NCI-H2081 treated with DMSO at 0.1 percent for 48 hours (cell line): Measurements from ENCODE around the gene ZGLP1.
"Not testable (repeated sequence)": the region's sequence is repeated elsewhere in the genome, so short reads cannot be mapped to it uniquely, and the experiment has no call there.

Experiments
- DNase-seq: peaks from one replicate; lab custom pipeline; 2025; lab: John Stamatoyannopoulos, UW

The ZGLP1 gene

DNA sequence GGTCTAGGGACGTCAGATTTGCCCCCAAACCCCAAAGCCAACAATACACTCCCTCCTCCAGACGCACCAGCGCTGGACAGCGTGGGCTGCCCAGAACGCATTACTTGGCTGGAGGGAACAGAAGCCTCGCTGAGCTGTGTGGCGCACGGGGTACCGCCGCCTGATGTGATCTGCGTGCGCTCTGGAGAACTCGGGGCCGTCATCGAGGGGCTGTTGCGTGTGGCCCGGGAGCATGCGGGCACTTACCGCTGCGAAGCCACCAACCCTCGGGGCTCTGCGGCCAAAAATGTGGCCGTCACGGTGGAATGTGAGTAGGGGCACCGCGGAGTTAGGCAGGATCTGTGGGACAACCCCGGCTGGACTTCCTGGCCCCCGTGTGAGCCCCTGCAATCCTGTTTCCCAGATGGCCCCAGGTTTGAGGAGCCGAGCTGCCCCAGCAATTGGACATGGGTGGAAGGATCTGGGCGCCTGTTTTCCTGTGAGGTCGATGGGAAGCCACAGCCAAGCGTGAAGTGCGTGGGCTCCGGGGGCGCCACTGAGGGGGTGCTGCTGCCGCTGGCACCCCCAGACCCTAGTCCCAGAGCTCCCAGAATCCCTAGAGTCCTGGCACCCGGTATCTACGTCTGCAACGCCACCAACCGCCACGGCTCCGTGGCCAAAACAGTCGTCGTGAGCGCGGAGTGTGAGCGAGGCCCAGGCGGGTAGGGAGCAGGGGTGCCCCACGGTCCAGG, 15.8 kb downstream of the ZGLP1 start:
- DNase-seq: no peak

DNA sequence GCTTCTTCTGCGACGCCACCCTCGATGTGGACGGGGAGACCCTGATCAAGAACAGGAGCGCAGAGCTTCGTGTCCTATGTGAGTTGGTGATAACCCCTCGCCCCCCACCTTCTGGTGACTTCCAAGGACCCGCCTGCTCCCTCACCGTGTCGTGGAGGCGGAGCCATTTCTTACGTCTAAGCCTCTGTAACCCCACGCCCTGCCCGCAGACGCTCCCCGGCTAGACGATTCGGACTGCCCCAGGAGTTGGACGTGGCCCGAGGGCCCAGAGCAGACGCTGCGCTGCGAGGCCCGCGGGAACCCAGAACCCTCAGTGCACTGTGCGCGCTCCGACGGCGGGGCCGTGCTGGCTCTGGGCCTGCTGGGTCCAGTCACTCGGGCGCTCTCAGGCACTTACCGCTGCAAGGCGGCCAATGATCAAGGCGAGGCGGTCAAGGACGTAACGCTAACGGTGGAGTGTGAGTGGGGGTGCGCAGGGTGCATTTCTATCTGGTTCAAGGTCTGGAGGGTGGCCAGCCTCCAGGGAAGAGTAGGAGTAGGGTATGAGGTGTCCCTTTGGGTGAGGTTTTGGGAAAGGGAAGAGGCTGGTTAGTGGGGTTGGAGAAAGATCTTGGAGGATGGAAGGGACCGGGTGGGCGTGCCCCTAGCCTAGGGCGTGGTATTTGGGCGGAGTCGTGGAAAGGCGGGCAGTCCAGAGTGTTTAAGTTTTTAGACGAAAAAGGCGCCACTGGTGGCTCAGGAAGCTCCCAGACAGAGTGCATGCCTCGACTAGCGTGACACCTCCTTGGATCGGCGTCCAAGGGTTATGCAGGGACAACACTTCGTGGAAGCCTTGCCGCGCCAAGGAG, 16.6 kb downstream of the ZGLP1 start:
- no peak for DNase-seq

DNA sequence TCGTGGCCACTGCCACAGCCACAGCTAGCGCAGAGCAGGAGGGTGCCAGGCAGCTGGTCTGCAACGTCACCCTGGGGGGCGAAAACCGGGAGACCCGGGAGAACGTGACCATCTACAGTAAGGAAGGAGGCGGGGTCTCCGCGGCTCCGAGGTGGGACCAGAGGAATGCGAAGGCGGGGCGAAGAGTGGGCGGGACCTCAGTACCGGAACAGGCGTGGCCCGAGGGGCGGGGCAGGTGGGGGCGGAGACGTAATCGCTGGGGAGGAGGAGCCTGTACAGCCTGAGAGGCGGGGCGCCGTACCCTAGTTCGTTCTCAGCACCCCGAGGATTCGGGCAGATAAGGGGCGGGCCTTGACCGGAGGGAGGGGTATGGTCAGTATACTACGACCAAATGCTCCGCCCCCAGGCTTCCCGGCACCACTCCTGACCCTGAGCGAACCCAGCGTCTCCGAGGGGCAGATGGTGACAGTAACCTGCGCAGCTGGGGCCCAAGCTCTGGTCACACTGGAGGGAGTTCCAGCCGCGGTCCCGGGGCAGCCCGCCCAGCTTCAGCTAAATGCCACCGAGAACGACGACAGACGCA, 17.3 kb downstream of the ZGLP1 start:
- no peak for DNase-seq

DNA sequence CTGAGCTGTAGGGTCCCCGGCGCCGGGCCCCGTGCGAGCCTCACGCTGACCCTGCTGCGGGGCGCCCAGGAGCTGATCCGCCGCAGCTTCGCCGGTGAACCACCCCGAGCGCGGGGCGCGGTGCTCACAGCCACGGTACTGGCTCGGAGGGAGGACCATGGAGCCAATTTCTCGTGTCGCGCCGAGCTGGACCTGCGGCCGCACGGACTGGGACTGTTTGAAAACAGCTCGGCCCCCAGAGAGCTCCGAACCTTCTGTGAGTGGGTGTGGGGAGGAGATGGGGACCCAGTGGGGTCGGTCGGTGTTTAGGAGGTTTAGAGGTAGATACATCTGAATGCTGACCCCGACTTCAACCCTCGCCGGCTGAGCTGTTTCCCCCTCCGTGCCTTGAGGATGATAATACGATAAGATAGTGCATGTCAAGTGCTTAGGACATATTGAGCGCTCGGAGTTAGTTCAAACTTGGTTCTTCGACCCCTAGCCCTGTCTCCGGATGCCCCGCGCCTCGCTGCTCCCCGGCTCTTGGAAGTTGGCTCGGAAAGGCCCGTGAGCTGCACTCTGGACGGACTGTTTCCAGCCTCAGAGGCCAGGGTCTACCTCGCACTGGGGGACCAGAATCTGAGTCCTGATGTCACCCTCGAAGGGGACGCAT, 17.9 kb downstream of the ZGLP1 start:
- no peak for DNase-seq

DNA sequence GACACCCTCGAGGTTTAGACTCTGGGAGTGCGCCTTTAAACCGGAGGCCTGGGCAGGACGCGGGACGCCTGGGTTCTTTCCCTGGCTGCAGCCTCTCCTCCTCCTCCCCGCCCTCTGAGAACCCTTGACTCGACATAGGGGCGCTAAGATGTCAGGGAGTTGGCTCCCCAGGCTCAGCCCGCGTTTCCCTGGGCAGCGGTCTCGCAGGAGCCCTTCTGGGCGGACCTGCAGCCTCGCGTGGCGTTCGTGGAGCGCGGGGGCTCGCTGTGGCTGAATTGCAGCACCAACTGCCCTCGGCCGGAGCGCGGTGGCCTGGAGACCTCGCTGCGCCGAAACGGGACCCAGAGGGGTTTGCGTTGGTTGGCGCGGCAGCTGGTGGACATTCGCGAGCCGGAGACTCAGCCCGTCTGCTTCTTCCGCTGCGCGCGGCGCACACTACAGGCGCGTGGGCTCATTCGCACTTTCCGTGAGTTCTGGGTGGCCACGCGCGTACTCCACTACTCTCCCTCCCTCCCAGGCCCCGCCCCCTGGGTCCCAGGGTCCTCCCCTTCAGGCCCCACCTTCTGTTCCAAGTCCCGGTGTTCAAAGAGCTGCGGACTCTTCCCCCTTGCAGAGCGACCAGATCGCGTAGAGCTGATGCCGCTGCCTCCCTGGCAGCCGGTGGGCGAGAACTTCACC, 18.6 kb downstream of the ZGLP1 start:
- DNase-seq: no peak

DNA sequence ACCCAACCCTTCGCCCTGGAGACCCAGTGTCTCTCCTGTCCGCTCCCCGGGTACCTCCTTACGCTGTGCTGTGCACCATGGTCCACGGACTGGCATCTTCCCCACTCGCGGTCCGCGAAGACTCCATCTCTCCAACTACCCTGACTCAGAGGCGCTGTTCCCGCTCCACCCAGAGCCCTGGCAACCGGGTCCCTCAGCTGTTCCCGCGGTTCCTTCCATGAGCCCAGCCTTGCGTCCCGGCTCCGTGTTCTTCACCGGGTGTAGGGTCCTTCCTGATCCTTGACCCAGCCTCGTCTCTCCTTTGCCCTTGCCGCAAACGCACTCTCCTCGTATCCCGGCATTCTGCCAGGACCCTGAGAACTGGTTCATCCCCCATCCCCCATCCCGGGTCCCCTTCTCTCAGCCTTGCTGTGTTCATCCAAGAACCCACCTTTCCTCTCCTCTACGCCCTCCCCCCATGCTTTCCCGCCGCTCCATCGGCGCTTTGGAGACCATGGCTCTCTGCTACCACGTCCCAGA, 19.2 kb downstream of the ZGLP1 start:
- DNase-seq: no peak

DNA sequence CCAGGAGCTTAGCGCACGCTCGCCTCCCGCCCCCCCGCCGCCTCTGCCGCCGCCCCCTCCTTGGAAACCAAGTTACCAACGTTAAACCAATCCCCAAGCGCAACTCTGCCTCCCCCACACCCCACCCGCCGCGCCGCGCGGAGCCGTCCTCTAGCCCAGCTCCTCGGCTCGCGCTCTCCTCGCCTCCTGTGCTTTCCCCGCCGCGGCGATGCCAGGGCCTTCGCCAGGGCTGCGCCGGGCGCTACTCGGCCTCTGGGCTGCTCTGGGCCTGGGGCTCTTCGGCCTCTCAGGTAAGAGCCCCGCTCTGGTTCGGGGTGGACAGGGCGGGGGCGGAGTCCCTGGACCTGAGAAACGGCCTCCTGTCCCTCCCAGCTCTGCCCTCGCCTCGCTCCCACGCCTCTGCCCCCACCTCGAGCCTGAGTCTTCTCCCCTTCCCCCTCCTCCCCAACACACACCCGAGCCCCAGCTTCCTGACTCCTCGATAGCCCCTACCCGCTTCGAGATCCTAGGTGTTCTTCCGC, 19.7 kb downstream of the ZGLP1 start, which contains the start of gene ICAM5:
TSS of gene ICAM5 (plus strand) at position 117 of the 521 bp plus-strand sequence. CDS start at position 209, 92 bp downstream.
- no peak for DNase-seq

DNA sequence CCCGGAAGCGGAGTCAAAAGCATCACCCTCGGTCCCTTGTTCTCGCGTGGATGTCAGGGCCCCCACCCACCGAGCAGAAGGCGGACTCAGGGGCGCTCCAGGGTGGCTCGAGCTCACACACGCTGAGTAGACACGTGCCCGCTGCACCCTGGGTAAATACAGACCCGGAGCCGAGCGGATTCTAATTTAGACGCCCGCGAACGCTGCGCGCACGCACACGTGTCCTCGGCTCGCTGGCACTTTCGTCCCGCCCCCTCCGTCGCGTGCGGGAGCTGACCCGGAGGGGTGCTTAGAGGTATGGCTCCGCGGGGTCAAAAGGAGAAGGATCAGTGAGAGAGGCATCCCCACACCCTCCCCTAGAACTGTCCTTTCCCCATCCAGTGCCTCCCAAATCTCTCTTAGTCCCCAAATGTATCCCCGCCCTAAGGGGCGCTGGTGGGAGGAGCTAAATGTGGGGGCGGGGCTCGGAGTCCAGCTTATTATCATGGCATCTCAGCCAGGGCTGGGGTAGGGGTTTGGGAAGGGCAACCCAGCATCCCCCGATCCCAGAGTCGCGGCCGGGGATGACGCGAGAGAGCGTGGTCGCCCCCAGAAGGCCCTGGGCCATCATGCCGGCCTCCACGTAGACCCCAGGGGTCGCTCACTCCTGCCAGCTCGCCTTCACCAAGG, 20.3 kb downstream of the ZGLP1 start:
- no peak for DNase-seq

DNA sequence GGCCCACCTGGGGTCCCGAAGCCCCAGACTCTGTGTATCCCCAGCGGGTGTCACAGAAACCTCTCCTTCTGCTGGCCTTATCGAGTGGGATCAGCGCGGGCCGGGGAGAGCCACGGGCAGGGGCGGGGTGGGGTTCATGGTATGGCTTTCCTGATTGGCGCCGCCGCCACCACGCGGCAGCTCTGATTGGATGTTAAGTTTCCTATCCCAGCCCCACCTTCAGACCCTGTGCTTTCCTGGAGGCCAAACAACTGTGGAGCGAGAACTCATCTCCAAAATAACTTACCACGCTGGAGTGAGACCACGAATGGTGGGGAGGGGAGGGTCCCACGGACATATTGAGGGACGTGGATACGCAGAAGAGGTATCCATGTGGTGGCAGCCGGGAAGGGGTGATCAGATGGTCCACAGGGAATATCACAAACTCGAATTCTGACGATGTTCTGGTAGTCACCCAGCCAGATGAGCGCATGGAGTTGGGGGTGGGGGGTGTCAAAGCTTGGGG, 20.9 kb downstream of the ZGLP1 start:
- no peak for DNase-seq

DNA sequence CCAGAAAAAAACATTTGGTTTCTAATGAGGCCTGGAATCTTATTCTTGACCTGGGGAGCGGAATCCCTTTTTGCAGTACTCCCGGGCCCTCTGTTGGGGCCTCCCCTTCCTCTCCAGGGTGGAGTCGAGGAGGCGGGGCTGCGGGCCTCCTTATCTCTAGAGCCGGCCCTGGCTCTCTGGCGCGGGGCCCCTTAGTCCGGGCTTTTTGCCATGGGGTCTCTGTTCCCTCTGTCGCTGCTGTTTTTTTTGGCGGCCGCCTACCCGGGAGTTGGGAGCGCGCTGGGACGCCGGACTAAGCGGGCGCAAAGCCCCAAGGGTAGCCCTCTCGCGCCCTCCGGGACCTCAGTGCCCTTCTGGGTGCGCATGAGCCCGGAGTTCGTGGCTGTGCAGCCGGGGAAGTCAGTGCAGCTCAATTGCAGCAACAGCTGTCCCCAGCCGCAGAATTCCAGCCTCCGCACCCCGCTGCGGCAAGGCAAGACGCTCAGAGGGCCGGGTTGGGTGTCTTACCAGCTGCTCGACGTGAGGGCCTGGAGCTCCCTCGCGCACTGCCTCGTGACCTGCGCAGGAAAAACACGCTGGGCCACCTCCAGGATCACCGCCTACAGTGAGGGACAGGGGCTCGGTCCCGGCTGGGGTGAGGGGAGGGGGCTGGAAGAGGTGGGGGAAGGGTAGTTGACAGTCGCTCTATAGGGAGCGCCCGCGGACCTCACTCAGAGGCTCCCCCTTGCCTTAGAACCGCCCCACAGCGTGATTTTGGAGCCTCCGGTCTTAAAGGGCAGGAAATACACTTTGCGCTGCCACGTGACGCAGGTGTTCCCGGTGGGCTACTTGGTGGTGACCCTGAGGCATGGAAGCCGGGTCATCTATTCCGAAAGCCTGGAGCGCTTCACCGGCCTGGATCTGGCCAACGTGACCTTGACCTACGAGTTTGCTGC, 22.5 kb downstream of the ZGLP1 start, which contains the start of gene ICAM4:
TSS of gene ICAM4 (plus strand) at position 153 of the 935 bp plus-strand sequence. CDS start at position 211, 58 bp downstream.
- no peak for DNase-seq

DNA sequence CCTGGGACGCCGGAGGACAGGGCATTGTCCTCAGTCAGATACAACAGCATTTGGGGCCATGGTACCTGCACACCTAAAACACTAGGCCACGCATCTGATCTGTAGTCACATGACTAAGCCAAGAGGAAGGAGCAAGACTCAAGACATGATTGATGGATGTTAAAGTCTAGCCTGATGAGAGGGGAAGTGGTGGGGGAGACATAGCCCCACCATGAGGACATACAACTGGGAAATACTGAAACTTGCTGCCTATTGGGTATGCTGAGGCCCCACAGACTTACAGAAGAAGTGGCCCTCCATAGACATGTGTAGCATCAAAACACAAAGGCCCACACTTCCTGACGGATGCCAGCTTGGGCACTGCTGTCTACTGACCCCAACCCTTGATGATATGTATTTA, 24.2 kb downstream of the ZGLP1 start:
- DNase-seq: no peak

DNA sequence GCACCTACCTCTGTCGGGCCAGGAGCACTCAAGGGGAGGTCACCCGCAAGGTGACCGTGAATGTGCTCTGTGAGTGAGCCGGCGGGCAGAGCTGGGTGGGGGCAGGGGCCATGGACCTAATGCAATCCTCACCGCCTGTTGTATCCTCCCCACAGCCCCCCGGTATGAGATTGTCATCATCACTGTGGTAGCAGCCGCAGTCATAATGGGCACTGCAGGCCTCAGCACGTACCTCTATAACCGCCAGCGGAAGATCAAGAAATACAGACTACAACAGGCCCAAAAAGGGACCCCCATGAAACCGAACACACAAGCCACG, 24.7 kb downstream of the ZGLP1 start:
- DNase-seq: no peak

DNA sequence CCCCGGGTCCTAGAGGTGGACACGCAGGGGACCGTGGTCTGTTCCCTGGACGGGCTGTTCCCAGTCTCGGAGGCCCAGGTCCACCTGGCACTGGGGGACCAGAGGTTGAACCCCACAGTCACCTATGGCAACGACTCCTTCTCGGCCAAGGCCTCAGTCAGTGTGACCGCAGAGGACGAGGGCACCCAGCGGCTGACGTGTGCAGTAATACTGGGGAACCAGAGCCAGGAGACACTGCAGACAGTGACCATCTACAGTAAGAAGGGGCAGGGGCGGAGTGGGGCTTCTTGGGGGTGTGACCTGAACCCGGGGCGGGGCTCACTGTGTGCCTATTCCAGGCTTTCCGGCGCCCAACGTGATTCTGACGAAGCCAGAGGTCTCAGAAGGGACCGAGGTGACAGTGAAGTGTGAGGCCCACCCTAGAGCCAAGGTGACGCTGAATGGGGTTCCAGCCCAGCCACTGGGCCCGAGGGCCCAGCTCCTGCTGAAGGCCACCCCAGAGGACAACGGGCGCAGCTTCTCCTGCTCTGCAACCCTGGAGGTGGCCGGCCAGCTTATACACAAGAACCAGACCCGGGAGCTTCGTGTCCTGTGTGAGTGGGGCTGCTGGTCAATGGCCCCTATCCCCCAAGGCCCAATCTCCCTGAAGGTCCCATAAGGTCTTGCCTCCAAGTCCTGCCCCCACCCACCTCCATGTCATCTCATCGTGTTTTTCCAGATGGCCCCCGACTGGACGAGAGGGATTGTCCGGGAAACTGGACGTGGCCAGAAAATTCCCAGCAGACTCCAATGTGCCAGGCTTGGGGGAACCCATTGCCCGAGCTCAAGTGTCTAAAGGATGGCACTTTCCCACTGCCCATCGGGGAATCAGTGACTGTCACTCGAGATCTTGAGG, 25.3 kb downstream of the ZGLP1 start:
- DNase-seq: no peak

DNA sequence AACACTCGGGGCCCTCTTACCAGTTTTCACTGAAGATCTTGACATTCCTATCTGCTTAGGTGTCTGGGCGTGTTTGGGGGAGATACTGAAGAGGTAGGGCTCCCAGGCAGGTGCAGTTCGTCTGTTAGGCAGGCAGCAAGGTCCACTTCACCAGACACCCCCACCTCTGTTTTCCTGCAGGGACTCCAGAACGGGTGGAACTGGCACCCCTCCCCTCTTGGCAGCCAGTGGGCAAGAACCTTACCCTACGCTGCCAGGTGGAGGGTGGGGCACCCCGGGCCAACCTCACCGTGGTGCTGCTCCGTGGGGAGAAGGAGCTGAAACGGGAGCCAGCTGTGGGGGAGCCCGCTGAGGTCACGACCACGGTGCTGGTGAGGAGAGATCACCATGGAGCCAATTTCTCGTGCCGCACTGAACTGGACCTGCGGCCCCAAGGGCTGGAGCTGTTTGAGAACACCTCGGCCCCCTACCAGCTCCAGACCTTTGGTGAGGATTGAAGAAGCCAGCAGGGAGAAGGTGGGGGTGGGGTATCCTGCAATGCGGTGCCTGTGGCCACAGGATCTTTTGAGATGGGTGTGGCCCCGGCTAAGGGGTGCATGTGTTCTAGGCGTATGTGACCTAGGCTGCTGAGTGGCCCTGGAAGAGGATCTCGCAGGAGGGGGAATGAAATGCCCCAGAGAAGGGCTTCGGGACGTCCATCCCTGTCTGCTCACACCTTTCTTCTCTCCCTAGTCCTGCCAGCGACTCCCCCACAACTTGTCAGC, 26.1 kb downstream of the ZGLP1 start:
- DNase-seq: no peak

DNA sequence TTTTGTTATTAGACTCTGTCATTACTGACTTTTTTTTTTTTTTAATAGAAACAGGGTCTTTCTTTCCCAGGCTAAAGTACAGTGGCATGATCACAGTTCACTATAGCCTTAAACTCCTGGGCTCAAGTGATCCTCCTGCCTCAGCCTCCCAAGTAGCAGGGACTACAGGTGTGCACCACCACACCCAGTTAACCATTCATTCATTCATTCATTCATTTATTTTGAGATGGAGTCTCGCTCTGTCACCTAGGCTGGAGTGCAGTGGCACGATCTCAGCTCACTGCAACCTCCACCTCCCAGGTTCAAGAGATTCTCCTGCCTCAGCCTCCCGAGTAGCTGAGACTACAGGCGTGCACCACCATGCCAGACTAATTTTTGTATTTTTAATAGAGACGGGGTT, 27.6 kb downstream of the ZGLP1 start:
- not testable (repeated sequence) for DNase-seq

DNA sequence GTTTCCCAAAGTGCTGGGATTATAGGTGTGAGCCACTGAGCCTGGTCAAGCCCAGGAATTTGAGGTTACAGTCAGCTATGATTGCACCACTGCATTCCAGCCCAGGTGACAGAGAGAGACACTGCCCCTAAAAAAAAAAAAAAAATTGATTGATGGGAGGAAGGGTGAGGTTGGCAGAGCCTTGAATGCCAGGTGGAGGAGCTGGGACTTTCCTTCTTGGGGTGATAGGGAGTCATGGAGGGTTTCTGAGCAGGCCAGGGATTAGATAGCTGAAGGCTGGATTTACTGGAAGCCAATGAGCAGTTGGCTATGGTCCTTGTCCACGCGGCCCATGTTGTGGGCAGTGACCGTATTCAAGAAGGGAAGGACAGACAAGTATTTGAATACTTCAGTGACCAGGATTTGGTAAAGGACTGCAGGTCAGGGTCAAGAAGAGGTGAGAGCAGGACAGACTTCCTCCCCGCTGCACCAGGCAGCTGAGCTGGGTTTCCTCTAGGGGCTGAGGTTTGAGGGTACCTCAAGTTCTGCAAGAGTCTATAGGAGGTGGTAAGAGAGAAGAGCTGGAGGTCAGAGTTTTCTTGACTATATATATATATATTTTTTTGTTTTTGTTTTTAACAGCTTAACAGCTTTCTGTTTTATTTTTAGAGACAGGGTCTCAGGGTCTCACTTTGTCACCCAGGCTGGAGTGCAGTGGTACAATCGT, 29.7 kb downstream of the ZGLP1 start:
- no peak for DNase-seq

DNA sequence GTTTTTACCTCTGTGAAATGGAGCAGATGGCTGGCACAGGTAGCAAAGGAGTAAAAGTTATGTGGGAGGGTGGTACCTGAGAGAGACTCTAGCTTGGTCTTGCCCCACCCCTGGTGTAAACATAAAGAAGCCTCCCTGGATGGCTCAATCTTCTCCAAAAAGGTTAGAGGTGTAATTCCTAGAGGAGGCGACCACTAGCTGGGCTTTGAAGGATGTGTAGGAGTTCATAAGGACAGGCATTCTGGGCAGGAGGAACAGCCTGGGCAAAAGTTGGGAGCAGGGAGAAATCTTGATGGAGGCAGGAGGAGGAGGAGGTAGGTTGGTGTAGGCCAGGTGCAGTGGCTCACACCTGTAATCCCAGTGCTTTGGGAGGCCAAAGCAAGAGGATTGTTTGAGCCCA, 30.7 kb downstream of the ZGLP1 start:
- no peak for DNase-seq
